K562 (cell line): ENCODE measurements around the gene CUTA. TPM values are rescaled to one million over a fixed set of nuclear protein-coding genes. Genes with fewer than 3 reads are reported as not detected.
A peak's percentile ranks its signal among the peaks of the same experiment; 100 is the strongest.

Source experiments
- AFF4 ChIP-seq: sonication (generic); formaldehyde crosslinking; IDR thresholded peaks from 2 replicates; pipeline ENCODE4 v1.8.0; 2023; ENCODE audit warnings: mild to moderate bottlenecking, missing genetic modification reagents
- CREM ChIP-seq: IDR thresholded peaks from 2 replicates; pipeline ENCODE4 v1.6.1; 2014; ENCODE audit warnings: antibody characterized with exemption, low read depth
- ESRRA ChIP-seq: fragments of 450-650 bp; IDR thresholded peaks from 2 replicates; pipeline ENCODE4 v1.6.1; 2014; ENCODE audit warnings: low read depth, mild to moderate bottlenecking, moderate library complexity, borderline replicate concordance
- ESRRB ChIP-seq: fragments of 250-450 bp; sonication (Bioruptor Pico); IDR thresholded peaks from 2 replicates; pipeline ENCODE4 v1.5.0; 2020; ENCODE audit warnings: mild to moderate bottlenecking, moderate library complexity, borderline replicate concordance
- ID3 ChIP-seq, 2 experiments: fragments of 250-450 bp in 1 of 2; fragments of 450-650 bp in 1 of 2; sonication (Bioruptor Pico) in 1 of 2; IDR thresholded peaks; 2 replicates each; pipeline versions ENCODE4 v1.6.1 to v1.8.0; 2016 to 2021; ENCODE audit warnings: mild to moderate bottlenecking in 2 of 2, moderate library complexity in 2 of 2, missing compliant biosample characterization in 1 of 2, missing genetic modification characterization in 1 of 2
- IRF9 ChIP-seq: fragments of 450-650 bp; IDR thresholded peaks from 2 replicates; pipeline ENCODE4 v1.6.1; 2016; ENCODE audit warnings: missing biosample characterization, missing genetic modification characterization
- MYC ChIP-seq, 2 experiments: fragments of 250-450 bp in 1 of 2; sonication (Bioruptor Pico) in 1 of 2; IDR thresholded peaks; 2 replicates each; pipeline versions ENCODE4 v1.5.1 to v1.6.1; 2012 to 2021; ENCODE audit warnings: low read depth in 2 of 2, borderline replicate concordance in 1 of 2, improper control_type of control experiment in 1 of 2, low read length in 1 of 2, mild to moderate bottlenecking in 1 of 2, moderate library complexity in 1 of 2
- OTX1 ChIP-seq: fragments of 450-650 bp; formaldehyde crosslinking; IDR thresholded peaks from 2 replicates; pipeline ENCODE4 v1.4.0; 2022; ENCODE audit warnings: mild to moderate bottlenecking
- TRIM24 ChIP-seq, 2 experiments: fragments of 450-650 bp; IDR thresholded peaks; 2 replicates each; pipeline ENCODE4 v1.6.1; 2016
- ZBTB1 ChIP-seq: sonication (generic); formaldehyde crosslinking; IDR thresholded peaks from 2 replicates; pipeline ENCODE4 v1.8.1; 2023; ENCODE audit warnings: missing genetic modification reagents, low read depth, mild to moderate bottlenecking, borderline replicate concordance
- ZBTB34 ChIP-seq: fragments of 250-450 bp; sonication (Bioruptor Pico); IDR thresholded peaks from 2 replicates; pipeline ENCODE4 v1.8.0; 2021; ENCODE audit warnings: mild to moderate bottlenecking, moderate library complexity
- ZBTB43 ChIP-seq: sonication (generic); formaldehyde crosslinking; IDR thresholded peaks from 2 replicates; pipeline ENCODE4 v1.8.0; 2023; ENCODE audit warnings: mild to moderate bottlenecking, missing genetic modification reagents
- ZNF668 ChIP-seq: fragments of 250-450 bp; sonication (Bioruptor Pico); IDR thresholded peaks from 2 replicates; pipeline ENCODE4 v1.8.0; 2022; ENCODE audit warnings: mild to moderate bottlenecking, inconsistent platforms
- polyA plus RNA-seq, 8 experiments: library from polyadenylated mRNA; depleted of rRNA in 4 of 8; stranded (reverse) in 5 of 8; unstranded in 3 of 8; fragments of >200 nt; fragmentation: Nextera tagmentation in 2 of 8; fragmentation: Illumina TruSeq in 1 of 8; extraction: Ambion mirVana in 2 of 8; extraction: Trizol in 1 of 8; gene quantifications; 2 replicates each; pipeline versions ENCODE4 v1.2.1 to v1.2.3, GENCODE V29; 2011 to 2014; ENCODE audit warnings: inconsistent platforms in 1 of 8, missing spikeins in 1 of 8
- total RNA-seq, 7 experiments: library from RNA; depleted of rRNA in 6 of 7; stranded (reverse); fragments of >200 nt in 6 of 7; fragmentation: Illumina TruSeq in 2 of 7; extraction: Trizol in 2 of 7; gene quantifications; 2 replicates each; pipeline versions ENCODE4 v1.2.1 to v1.2.3, GENCODE V29; 2011 to 2021; ENCODE audit warnings: low replicate concordance in 1 of 7

The CUTA gene
- total and polyA plus RNA-seq, 9 of the 15 experiments (the other 6 are each of a cell fraction or from before 2014, with no cell fraction given), result 166 to 682 (median 310) TPM

- TF ChIP-seq ZBTB1 (CRISPR knock-in tag) (no peak; the same call in 1 of the 2 replicates), OTX1 (CRISPR knock-in tag) (no peak; the same call in 1 of the 2 replicates), IRF9 (tag) (no peak), MYC (IDR thresholded peaks at IDR 0.05; ENCODE audit: low read depth, low read length) (peak; percentile 95), MYC (CRISPR knock-in tag; IDR thresholded peaks at IDR 0.05; ENCODE audit: borderline replicate concordance, low read depth) (peak; percentile 89), ZBTB43 (CRISPR knock-in tag) (no peak), ZBTB34 (CRISPR knock-in tag) (no peak; the same call in 1 of the 2 replicates), CREM (peak; percentile 93), ID3 (CRISPR knock-in tag; IDR thresholded peaks at IDR 0.05) (no peak), ID3 (tag; IDR thresholded peaks at IDR 0.05) (peak; percentile 72), ESRRA (peak; percentile 64), ZNF668 (CRISPR knock-in tag) (no peak), ESRRB (CRISPR knock-in tag) (no peak), AFF4 (CRISPR knock-in tag) (peak; percentile 8), TRIM24 (IDR thresholded peaks at IDR 0.05) (no peak; a peak in 1 of 4 replicates)
Observed at GRCh38 chr6:33417903-33418689, at the start of gene CUTA (continued).
